ENCODE data around the gene KCNMB2.

Gene KCNMB2

GRCh38 chr3:178532476-178532875 is 3.8 kb upstream of the KCNMB2 start:
- H3K4me1 ChIP-seq (ENCODE audit: control insufficient read depth in 1 of 2, insufficient read depth in 1 of 2, low read depth in 1 of 2, low read length in 1 of 2), result peaks cover 7 to 8% of the 10 kb centered on the region in 2 experiments
- H3K27me3 ChIP-seq, result peaks cover 35% of the 10 kb centered on the region
- H3K27ac ChIP-seq, result no peak overlapping the region
- H3K9me3 ChIP-seq, result no peaks in the 10 kb centered on the region
- TF ChIP-seq CTCF (IDR thresholded peaks at IDR 0.05), result no peak
- no peak overlapping the region for H3K4me3 ChIP-seq (ENCODE audit: low read depth in 1 of 2, low read length in 1 of 2)
- H3K36me3 ChIP-seq, result no peaks in the 10 kb centered on the region

DNA sequence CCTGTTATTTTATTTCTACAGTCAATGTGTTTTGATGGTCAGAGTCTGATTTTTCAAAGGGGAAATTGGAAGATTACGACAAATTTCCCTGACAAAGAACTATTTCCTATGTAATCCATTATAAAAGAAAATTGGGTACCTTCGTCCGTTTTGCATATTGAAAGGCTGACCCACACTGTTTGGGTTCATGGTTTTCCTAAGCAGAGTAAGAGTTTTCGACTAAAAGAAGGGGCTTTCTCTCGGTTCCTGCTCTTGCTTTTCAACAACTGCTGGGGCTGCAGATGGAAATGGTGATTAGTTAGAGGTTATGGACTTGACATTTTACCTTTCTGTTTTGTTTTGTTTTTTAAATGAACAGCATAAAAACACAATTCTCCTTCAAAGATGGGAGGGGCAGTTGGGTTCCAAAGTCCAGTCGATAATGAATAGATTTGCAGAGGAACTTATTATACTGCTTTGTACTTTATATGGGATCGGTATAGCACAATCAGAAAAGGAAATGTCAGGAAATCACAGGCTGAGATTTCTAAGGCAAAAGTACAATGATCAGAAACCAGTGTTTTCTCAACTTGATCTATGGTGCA is 978 bp downstream of the KCNMB2 start:
- Histone ChIP-seq H3K4me3 (ENCODE audit: low read depth in 1 of 2, low read length in 1 of 2) (peak overlapping the region in 1 of 2 experiments; percentile 16), H3K4me1 (ENCODE audit: control insufficient read depth in 1 of 2, insufficient read depth in 1 of 2, low read depth in 1 of 2, low read length in 1 of 2) (peaks cover 7 to 8% of the 10 kb centered on the region in 2 experiments), H3K27me3 (peaks cover 45% of the 10 kb centered on the region), H3K36me3 (no peaks in the 10 kb centered on the region), H3K9me3 (no peaks in the 10 kb centered on the region), H3K27ac (no peak overlapping the region)
- no peak for TF ChIP-seq CTCF (IDR thresholded peaks at IDR 0.05)

- Histone ChIP-seq H3K4me1 (ENCODE audit: control insufficient read depth in 1 of 2, insufficient read depth in 1 of 2, low read depth in 1 of 2, low read length in 1 of 2) (peaks cover 7 to 8% of the 10 kb centered on the region in 2 experiments), H3K9me3 (no peaks in the 10 kb centered on the region), H3K27ac (no peak overlapping the region), H3K27me3 (peaks cover 39% of the 10 kb centered on the region), H3K4me3 (ENCODE audit: low read depth in 1 of 2, low read length in 1 of 2) (no peak overlapping the region), H3K36me3 (no peaks in the 10 kb centered on the region)
- no peak for TF ChIP-seq CTCF (IDR thresholded peaks at IDR 0.05)
Observed at GRCh38 chr3:178538056-178538455, 1.8 kb downstream of the KCNMB2 start.

DNA sequence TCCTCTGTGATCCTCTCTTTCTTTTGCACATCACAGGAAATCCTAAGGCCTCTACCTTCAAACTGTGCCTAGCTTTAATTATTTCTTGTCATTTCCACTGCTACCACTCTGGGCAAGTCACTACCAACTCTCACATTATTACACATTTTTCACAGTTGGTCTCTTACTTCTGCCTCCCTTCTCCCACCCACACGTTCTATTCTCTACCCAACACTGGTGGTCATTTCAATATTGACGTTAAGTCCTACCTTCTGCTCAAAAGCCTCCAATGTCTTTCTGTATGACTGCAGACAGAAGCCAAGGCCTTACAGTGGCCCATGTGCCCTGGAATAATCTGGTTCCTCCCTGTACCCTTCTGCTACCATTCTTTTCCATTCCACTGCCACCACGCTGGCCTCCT is 3.9 kb downstream of the KCNMB2 start:
- H3K4me3 ChIP-seq (ENCODE audit: low read depth in 1 of 2, low read length in 1 of 2), result no peak overlapping the region
- H3K27me3 ChIP-seq, result peaks cover 33% of the 10 kb centered on the region
- no peaks in the 10 kb centered on the region for H3K36me3 ChIP-seq
- H3K27ac ChIP-seq, result no peak overlapping the region
- TF ChIP-seq CTCF (IDR thresholded peaks at IDR 0.05), result no peak
- peaks cover 7 to 8% of the 10 kb centered on the region in 2 experiments for H3K4me1 ChIP-seq (ENCODE audit: control insufficient read depth in 1 of 2, insufficient read depth in 1 of 2, low read depth in 1 of 2, low read length in 1 of 2)
- no peaks in the 10 kb centered on the region for H3K9me3 ChIP-seq

GRCh38 chr3:178545337-178545736 is 9.1 kb downstream of the KCNMB2 start:
- Histone ChIP-seq H3K4me3 (ENCODE audit: low read depth in 1 of 2, low read length in 1 of 2) (no peak overlapping the region), H3K4me1 (ENCODE audit: control insufficient read depth in 1 of 2, insufficient read depth in 1 of 2, low read depth in 1 of 2, low read length in 1 of 2) (no peaks in the 10 kb centered on the region), H3K9me3 (no peaks in the 10 kb centered on the region), H3K36me3 (no peaks in the 10 kb centered on the region), H3K27me3 (no peaks in the 10 kb centered on the region), H3K27ac (no peak overlapping the region)
- no peak for TF ChIP-seq CTCF (IDR thresholded peaks at IDR 0.05)
